Parathyroid adenoma (tissue), 2 donors: ENCODE measurements around the gene SEPTIN8.
A peak's percentile ranks its signal among the peaks of the same experiment; 100 is the strongest.

ENCODE experiments used
- H2AFZ ChIP-seq: fragments of 300-600 bp; sonication (generic); one replicate; pipeline ENCODE4 v1.7.0; 2017; ENCODE audit warnings: antibody characterized with exemption, mild to moderate bottlenecking
- H3K27ac ChIP-seq: fragments of 300-600 bp; sonication (generic); one replicate; pipeline ENCODE4 v1.7.0; 2017
- H3K27me3 ChIP-seq: fragments of 300-600 bp; sonication (generic); one replicate; pipeline ENCODE4 v1.7.0; 2017; ENCODE audit warnings: low read length; ENCODE audit not compliant: control insufficient read depth, insufficient read depth
- H3K36me3 ChIP-seq: fragments of 300-600 bp; sonication (generic); one replicate; pipeline ENCODE4 v1.7.0; 2017; ENCODE audit warnings: low read length; ENCODE audit not compliant: control insufficient read depth, insufficient read depth
- H3K4me1 ChIP-seq: fragments of 300-600 bp; sonication (generic); one replicate; pipeline ENCODE4 v1.7.0; 2017; ENCODE audit warnings: control low read depth
- H3K4me2 ChIP-seq: fragments of 300-600 bp; sonication (generic); one replicate; pipeline ENCODE4 v1.7.0; 2017; ENCODE audit warnings: low read length
- H3K4me3 ChIP-seq: fragments of 300-600 bp; sonication (generic); one replicate; pipeline ENCODE4 v1.7.0; 2017; ENCODE audit warnings: low read depth, low read length
- H3K79me2 ChIP-seq: fragments of 300-600 bp; sonication (generic); one replicate; pipeline ENCODE4 v1.7.0; 2017; ENCODE audit warnings: control low read depth
- H3K9ac ChIP-seq: fragments of 300-600 bp; sonication (generic); one replicate; pipeline ENCODE4 v1.7.0; 2017; ENCODE audit warnings: mild to moderate bottlenecking
- H3K9me3 ChIP-seq: fragments of 300-600 bp; sonication (generic); one replicate; pipeline ENCODE4 v1.7.0; 2017; ENCODE audit warnings: low read length; ENCODE audit not compliant: control insufficient read depth
- CTCF ChIP-seq: fragments of 300-600 bp; sonication (generic); IDR thresholded peaks from one replicate; pipeline ENCODE4 v1.7.0; 2017; ENCODE audit warnings: antibody characterized with exemption, mild to moderate bottlenecking
- donor health status: primary hyperparathyroidism.

SEPTIN8 gene

GRCh38 chr5:132775476-132775961 lies 1.5 kb downstream of the SEPTIN8 start:
- TF ChIP-seq CTCF: no peak
- H3K4me3 ChIP-seq: peak overlapping the region; percentile 19
- H3K79me2 ChIP-seq: peaks cover 6% of the 10 kb centered on the region
- no peaks in the 10 kb centered on the region for H3K27me3 ChIP-seq
- no peak overlapping the region for H3K9ac ChIP-seq
- H2AFZ ChIP-seq: peak overlapping the region; percentile 79
- no peaks in the 10 kb centered on the region for H3K9me3 ChIP-seq
- H3K36me3 ChIP-seq: no peaks in the 10 kb centered on the region
- H3K4me1 ChIP-seq: peaks cover 36% of the 10 kb centered on the region
- H3K27ac ChIP-seq: peak overlapping the region; percentile 55
- peak overlapping the region; percentile 70 for H3K4me2 ChIP-seq

- no peak overlapping the region for H3K9ac ChIP-seq
- H3K4me3 ChIP-seq: no peak overlapping the region
- H3K4me1 ChIP-seq: peaks cover 36% of the 10 kb centered on the region
- no peaks in the 10 kb centered on the region for H3K9me3 ChIP-seq
- no peak overlapping the region for H2AFZ ChIP-seq
- peaks cover 6% of the 10 kb centered on the region for H3K79me2 ChIP-seq
- peak overlapping the region; percentile 55 for H3K27ac ChIP-seq
- H3K27me3 ChIP-seq: no peaks in the 10 kb centered on the region
- no peaks in the 10 kb centered on the region for H3K36me3 ChIP-seq
- TF ChIP-seq CTCF: no peak
- peak overlapping the region; percentile 70 for H3K4me2 ChIP-seq
Observed at GRCh38 chr5:132774896-132775295, 2.1 kb downstream of the SEPTIN8 start.

- Histone ChIP-seq H3K9me3 (no peaks in the 10 kb centered on the region), H3K4me3 (no peak overlapping the region), H3K27ac (peak overlapping the region; percentile 55), H3K36me3 (no peaks in the 10 kb centered on the region), H3K27me3 (no peaks in the 10 kb centered on the region), H3K79me2 (peaks cover 10% of the 10 kb centered on the region), H3K4me1 (peaks cover 36% of the 10 kb centered on the region), H3K4me2 (peak overlapping the region; percentile 4), H2AFZ (peak overlapping the region; percentile 23), H3K9ac (no peak overlapping the region)
- TF ChIP-seq CTCF: no peak
Observed at GRCh38 chr5:132774406-132774805, 2.6 kb downstream of the SEPTIN8 start.

- H3K4me2 ChIP-seq: peak overlapping the region; percentile 4
- no peaks in the 10 kb centered on the region for H3K9me3 ChIP-seq
- H3K79me2 ChIP-seq: peaks cover 16% of the 10 kb centered on the region
- peak overlapping the region; percentile 23 for H2AFZ ChIP-seq
- H3K4me1 ChIP-seq: peaks cover 36% of the 10 kb centered on the region
- H3K9ac ChIP-seq: no peak overlapping the region
- peak overlapping the region; percentile 55 for H3K27ac ChIP-seq
- H3K4me3 ChIP-seq: no peak overlapping the region
- H3K27me3 ChIP-seq: no peaks in the 10 kb centered on the region
- no peak for TF ChIP-seq CTCF
- H3K36me3 ChIP-seq: no peaks in the 10 kb centered on the region
Observed at GRCh38 chr5:132773601-132774355, 3.3 kb downstream of the SEPTIN8 start.

- no peak overlapping the region for H3K4me3 ChIP-seq
- TF ChIP-seq CTCF: no peak
- peaks cover 33% of the 10 kb centered on the region for H3K4me1 ChIP-seq
- no peak overlapping the region for H2AFZ ChIP-seq
- peaks cover 23% of the 10 kb centered on the region for H3K79me2 ChIP-seq
- no peak overlapping the region for H3K9ac ChIP-seq
- no peaks in the 10 kb centered on the region for H3K27me3 ChIP-seq
- H3K4me2 ChIP-seq: no peak overlapping the region
- H3K27ac ChIP-seq: no peak overlapping the region
- H3K9me3 ChIP-seq: no peaks in the 10 kb centered on the region
- no peaks in the 10 kb centered on the region for H3K36me3 ChIP-seq
Observed at GRCh38 chr5:132773114-132773513, 3.9 kb downstream of the SEPTIN8 start.
